H1 (cell line): ENCODE measurements around the gene RNF214. TPM values are rescaled to one million over a fixed set of nuclear protein-coding genes. Genes with fewer than 3 reads are reported as not detected.

Source experiments
- ASH2L ChIP-seq: fragments of 200-600, 300-600 bp; sonication (generic); IDR thresholded peaks from one replicate; pipeline ENCODE4 v1.7.1; 2017; ENCODE audit warnings: low read length
- ATF3 ChIP-seq: IDR thresholded peaks from 2 replicates; pipeline ENCODE4 v1.6.1; 2011; ENCODE audit warnings: low read depth, mild to moderate bottlenecking, low read length; ENCODE audit not compliant: insufficient read depth
- CHD1 ChIP-seq: IDR thresholded peaks from 2 replicates; pipeline ENCODE4 v1.6.1; 2012; ENCODE audit warnings: low read depth, low read length, improper control_type of control experiment
- CREB1 ChIP-seq: IDR thresholded peaks from 2 replicates; pipeline ENCODE4 v1.6.1; 2012; ENCODE audit warnings: inconsistent platforms
- EGR1 ChIP-seq: IDR thresholded peaks from 2 replicates; pipeline ENCODE4 v1.6.1; 2011; ENCODE audit warnings: low read depth, low read length, borderline replicate concordance
- EP300 ChIP-seq, 2 experiments: IDR thresholded peaks; 1 replicate in 1 of 2; 2 replicates in 1 of 2; pipeline ENCODE4 v1.6.1; 2011 to 2012; ENCODE audit warnings: low read depth in 2 of 2, low read length in 2 of 2, mild to moderate bottlenecking in 2 of 2, borderline replicate concordance in 1 of 2, inconsistent platforms in 1 of 2, moderate library complexity in 1 of 2
- FOSL1 ChIP-seq: IDR thresholded peaks from 2 replicates; pipeline ENCODE4 v1.6.1; 2011; ENCODE audit warnings: mild to moderate bottlenecking, low read depth, low read length, moderate library complexity; ENCODE audit not compliant: insufficient read depth
- HDAC2 ChIP-seq, 2 experiments: fragments of 300-600 bp in 1 of 2; sonication (generic) in 1 of 2; IDR thresholded peaks; 2 replicates each; pipeline ENCODE4 v1.6.1; 2011 to 2012; ENCODE audit warnings: low read depth in 2 of 2, low read length in 2 of 2, mild to moderate bottlenecking in 2 of 2, moderate library complexity in 2 of 2, borderline replicate concordance in 1 of 2, inconsistent platforms in 1 of 2
- JUN ChIP-seq: IDR thresholded peaks from 2 replicates; pipeline ENCODE4 v1.6.1; 2011; ENCODE audit warnings: low read depth, mild to moderate bottlenecking, improper control_type of control experiment, low read length
- MAX ChIP-seq: IDR thresholded peaks from 2 replicates; pipeline ENCODE4 v1.6.1; 2012; ENCODE audit warnings: inconsistent platforms
- NANOG ChIP-seq: IDR thresholded peaks from 2 replicates; pipeline ENCODE4 v1.6.1; 2011; ENCODE audit warnings: low read length, low read depth, mild to moderate bottlenecking, inconsistent platforms; ENCODE audit not compliant: insufficient read depth, poor library complexity, severe bottlenecking
- NRF1 ChIP-seq: IDR thresholded peaks from 2 replicates; pipeline ENCODE4 v1.6.1; 2011; ENCODE audit warnings: mild to moderate bottlenecking, low read depth, low read length, improper control_type of control experiment
- POLR2AphosphoS5 ChIP-seq: IDR thresholded peaks from 2 replicates; pipeline ENCODE4 v1.6.1; 2011; ENCODE audit warnings: low read depth, low read length
- RAD21 ChIP-seq, 2 experiments: IDR thresholded peaks in 1 of 2; conservative IDR thresholded peaks in 1 of 2; 2 replicates each; pipeline ENCODE4 v1.6.1; 2011; ENCODE audit warnings: low read depth in 2 of 2, low read length in 2 of 2, improper control_type of control experiment in 1 of 2, inconsistent platforms in 1 of 2, mild to moderate bottlenecking in 1 of 2, moderate library complexity in 1 of 2
- RBBP5 ChIP-seq: IDR thresholded peaks from 2 replicates; pipeline ENCODE4 v1.7.1; 2012; ENCODE audit warnings: low read depth, mild to moderate bottlenecking, inconsistent platforms, low read length, moderate library complexity, borderline replicate concordance
- RFX5 ChIP-seq: IDR thresholded peaks from 2 replicates; pipeline ENCODE4 v1.6.1; 2011; ENCODE audit warnings: low read depth, low read length, improper control_type of control experiment, borderline replicate concordance
- RNF2 ChIP-seq: fragments of 200-900, 300-1000 bp; sonication (generic); IDR thresholded peaks from 2 replicates; pipeline ENCODE4 v1.7.1; 2016; ENCODE audit warnings: borderline replicate concordance, low read depth, mild to moderate bottlenecking, antibody characterized with exemption, low read length; ENCODE audit not compliant: poor library complexity, severe bottlenecking; ENCODE audit errors: missing control alignments
- RXRA ChIP-seq: IDR thresholded peaks from 2 replicates; pipeline ENCODE4 v1.6.1; 2011; ENCODE audit warnings: low read depth, mild to moderate bottlenecking, low read length, moderate library complexity; ENCODE audit not compliant: insufficient read depth
- SP4 ChIP-seq: IDR thresholded peaks from 2 replicates; pipeline ENCODE4 v1.6.1; 2012; ENCODE audit warnings: low read length, inconsistent platforms
- TEAD4 ChIP-seq: IDR thresholded peaks from 2 replicates; pipeline ENCODE4 v1.6.1; 2012; ENCODE audit warnings: low read depth, low read length, inconsistent platforms, mixed read lengths
- YY1 ChIP-seq: IDR thresholded peaks from 2 replicates; pipeline ENCODE4 v1.6.1; 2011; ENCODE audit warnings: low read depth, mild to moderate bottlenecking, low read length
- ZNF274 ChIP-seq: IDR thresholded peaks from 2 replicates; pipeline ENCODE4 v1.7.0; 2012; ENCODE audit warnings: low read length, borderline replicate concordance; ENCODE audit errors: extremely low read depth
- polyA plus RNA-seq, 7 experiments: library from polyadenylated mRNA; depleted of rRNA in 3 of 7; stranded (reverse) in 5 of 7; unstranded in 2 of 7; fragments of >200 nt in 5 of 7; fragments of 200-250 nt in 2 of 7; gene quantifications; 1 replicate in 5 of 7; 2 replicates in 1 of 7; 4 replicates in 1 of 7; pipeline versions ENCODE4 v1.2.1 to v1.2.3, GENCODE V29; 2011 to 2013; ENCODE audit warnings: missing spikeins in 2 of 7, mixed read lengths in 2 of 7
- total RNA-seq: library from RNA; stranded (reverse); fragmentation: NEBNext Ultra II Directional; extraction: Animal tissue kit (Norgen Biotek cat#: 25700); gene quantifications from 2 replicates; pipeline ENCODE4 v1.2.1, GENCODE V29; 2021

Gene RNF214
- total and polyA plus RNA-seq, 2 of the 8 experiments (the other 6 are each of a cell fraction or from before 2014, with no cell fraction given), result 34.9 to 35.6 TPM

GRCh38 chr11:117232092-117232878 is at the start of gene RNF214 (continued):
- no peak for TF ChIP-seq RFX5
- TF ChIP-seq ZNF274, result no peak
- TF ChIP-seq POLR2AphosphoS5, result no peak
- TF ChIP-seq EGR1, result peak; percentile 38; the same call in 1 of the 2 replicates
- peak; percentile 41 for TF ChIP-seq ASH2L
- TF ChIP-seq FOSL1, result no peak
- no peak for TF ChIP-seq NANOG
- TF ChIP-seq SP4, result peak; percentile 31; the same call in 1 of the 2 replicates
- TF ChIP-seq RNF2, result no peak
- TF ChIP-seq RXRA, result no peak
- TF ChIP-seq HDAC2 (IDR thresholded peaks at IDR 0.05; ENCODE audit: borderline replicate concordance in 1 of 2, low read depth in 2 of 2, low read length in 2 of 2), result no peak
- TF ChIP-seq RBBP5, result no peak
- no peak; the same call in 1 of the 2 replicates for TF ChIP-seq YY1
- TF ChIP-seq CHD1, result peak; percentile 66; the same call in 1 of the 2 replicates
- TF ChIP-seq JUN, result no peak
- no peak for TF ChIP-seq TEAD4
- TF ChIP-seq ATF3, result no peak
- 0 out of 2 replicates have a peak, but pooled peaks have one; percentile 19 for TF ChIP-seq MAX
- no peak; the same call in 1 of the 2 replicates for TF ChIP-seq CREB1
- TF ChIP-seq EP300 (IDR thresholded peaks at IDR 0.05; ENCODE audit: borderline replicate concordance in 1 of 2, low read depth in 2 of 2, low read length in 2 of 2), result peak in 1 of 2 experiments; percentile 93; a peak in 2 of 3 replicates
- TF ChIP-seq RAD21 (IDR thresholded peaks at IDR 0.05 in 1 of 2, conservative IDR thresholded peaks at IDR 0.05 in 1 of 2; ENCODE audit: low read depth in 2 of 2, low read length in 2 of 2), result peak; percentile 9 to 53; a peak in 2 of 4 replicates
- no peak for TF ChIP-seq NRF1
